Measurements from ENCODE around the gene PRAME.
A peak's percentile ranks its signal among the peaks of the same experiment; 100 is the strongest.
"Not testable (repeated sequence)": the region's sequence is repeated elsewhere in the genome, so short reads cannot be mapped to it uniquely, and the experiment has no call there.

PRAME gene

DNA sequence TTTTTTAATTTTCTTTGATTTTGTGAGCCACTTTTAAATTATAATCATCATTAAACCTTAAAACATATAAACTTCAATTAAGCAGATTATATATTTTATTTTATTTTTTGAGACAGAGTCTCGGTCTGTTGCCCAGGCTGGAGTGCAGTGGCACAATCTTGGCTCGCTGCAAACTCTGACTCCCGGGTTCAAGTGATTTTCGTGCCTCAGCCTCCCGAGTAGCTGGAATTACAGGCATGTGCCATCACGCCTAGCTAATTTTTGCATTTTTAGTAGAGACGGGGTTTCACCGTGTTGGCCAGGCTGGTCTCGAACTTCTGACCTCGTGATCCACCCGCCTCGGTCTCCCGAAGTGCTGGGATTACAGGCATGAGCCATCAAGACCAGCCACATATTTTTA, 22.5 kb upstream of the PRAME start:
- not testable (repeated sequence) for DNase-seq (ENCODE audit: low spot score)

DNA sequence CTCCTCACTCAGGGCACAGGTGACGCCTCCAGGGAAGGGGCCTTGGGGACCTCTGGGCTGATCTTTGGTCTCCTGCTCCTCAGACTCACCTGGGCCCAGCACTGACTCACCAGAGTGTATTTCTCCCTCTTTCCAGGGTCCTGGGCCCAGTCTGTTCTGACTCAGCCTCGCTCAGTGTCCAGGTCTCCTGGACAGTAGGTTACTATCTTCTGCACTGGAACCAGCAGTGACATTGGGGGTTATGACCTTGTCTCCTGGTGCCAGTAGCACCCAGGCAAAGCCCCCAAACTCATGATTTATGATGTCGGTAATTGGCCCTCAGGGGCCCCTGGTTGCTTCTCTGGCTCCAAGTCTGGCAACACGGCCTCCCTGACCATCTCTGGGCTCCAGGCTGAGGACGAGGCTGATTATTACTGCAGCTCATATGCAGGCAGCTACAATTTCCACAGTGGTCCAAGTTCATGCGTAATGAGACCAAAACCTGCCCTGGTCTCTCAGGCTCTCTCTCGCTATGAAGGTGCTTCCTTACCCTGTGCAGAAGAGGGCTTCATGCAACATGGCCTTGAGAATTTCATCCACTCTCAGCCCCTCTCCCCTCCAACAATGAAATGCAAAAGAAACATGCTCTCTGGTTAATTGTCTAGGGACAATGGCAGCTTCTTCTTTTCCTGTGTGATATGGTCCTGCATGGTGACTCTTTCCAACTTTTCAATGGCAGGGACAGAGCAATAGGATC, 21.0 kb upstream of the PRAME start:
- DNase-seq (ENCODE audit: low spot score) = no peak

DNA sequence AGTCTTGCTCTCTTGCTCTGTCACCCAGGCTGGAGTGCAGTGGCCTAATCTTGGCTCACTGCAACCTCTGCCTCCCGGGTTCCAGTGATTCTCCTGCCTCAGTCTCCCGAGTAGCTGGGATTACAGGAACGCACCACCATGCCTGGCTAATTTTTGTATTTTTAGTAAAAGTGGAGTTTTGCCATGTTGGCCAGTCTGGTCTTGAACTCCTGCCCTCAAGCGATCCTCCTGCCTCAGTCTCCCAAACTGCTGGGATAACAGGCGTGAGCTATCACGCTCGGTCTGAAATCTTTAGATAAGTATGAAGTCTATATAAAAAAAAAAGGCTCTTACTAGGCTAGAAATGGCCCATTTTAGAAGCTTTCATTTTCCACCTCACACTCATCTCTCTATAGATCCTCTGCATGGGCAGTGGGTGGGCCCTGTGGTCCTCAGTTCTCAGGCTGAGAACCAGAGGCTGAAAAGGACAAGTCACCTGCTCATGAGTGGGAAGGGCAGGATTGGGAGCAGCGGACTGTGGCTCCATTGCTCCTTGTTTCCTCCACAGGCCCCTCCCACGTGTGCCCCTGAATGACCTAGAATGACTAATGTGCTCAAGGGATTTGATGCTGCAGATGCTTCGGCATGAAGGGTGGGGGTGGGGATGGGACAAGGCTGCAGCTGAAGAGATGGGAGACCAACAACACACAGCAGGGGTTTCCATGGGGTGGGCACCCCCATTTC, 19.8 kb upstream of the PRAME start:
- no peak for DNase-seq (ENCODE audit: low spot score)

DNA sequence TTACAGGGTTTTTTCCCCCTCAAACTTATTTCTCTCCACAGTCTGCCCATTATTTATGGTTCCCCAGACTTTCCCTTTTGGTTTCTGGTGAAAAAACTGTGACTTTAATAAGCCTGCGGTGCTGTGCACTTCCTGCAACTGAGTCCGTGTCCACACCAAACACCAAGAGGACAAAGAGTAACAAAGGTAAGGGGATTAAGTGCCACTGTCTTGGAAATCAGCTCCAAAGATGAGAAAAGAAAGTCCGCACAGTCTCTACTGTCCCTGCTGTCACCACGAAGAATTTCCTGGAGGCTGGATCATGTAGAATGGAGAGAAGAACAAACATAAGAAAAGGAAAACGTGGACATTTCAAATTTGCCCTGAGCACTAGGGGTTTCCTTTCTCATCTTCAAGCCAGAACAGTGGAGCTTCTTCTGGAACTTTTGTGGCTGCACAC, 17.9 kb upstream of the PRAME start:
- no peak for DNase-seq (ENCODE audit: low spot score)

DNA sequence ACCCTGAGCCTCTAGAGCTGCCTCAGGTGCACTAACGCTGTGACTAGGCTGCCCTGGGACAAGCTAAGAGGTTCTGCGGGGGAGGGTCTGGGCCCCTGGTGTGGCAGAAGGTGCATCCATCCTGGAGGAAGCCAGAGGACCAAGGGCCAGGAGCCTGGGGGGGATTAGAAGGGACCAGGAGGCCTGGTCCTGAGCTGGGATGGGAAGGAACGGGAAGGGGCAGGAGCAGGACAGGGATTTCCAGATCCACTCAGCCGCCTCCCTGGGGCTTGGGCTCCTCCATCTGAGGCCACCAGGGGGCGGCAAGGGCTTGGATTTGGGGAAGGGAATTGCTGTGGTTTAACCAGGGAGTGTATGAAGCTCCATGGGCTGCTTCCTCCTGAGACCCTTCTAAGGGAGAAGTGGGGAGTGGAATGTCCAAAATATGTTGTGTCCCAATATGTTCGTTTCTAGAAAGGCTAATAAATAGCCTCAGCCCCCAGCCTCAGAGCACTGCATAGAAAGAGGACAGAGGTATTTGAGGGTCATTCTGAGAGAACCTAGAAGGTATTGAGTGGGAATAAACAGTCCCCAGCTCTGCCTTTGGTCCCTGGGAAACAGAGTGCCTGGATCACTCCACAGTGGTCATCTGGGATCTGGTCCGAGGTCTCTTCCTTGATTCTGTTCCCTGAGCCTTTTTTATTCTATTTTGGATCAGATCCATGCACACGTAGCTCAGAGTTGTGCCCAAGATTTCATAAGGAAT, 17.4 kb upstream of the PRAME start:
- peak; percentile 40 for DNase-seq (ENCODE audit: low spot score)

DNA sequence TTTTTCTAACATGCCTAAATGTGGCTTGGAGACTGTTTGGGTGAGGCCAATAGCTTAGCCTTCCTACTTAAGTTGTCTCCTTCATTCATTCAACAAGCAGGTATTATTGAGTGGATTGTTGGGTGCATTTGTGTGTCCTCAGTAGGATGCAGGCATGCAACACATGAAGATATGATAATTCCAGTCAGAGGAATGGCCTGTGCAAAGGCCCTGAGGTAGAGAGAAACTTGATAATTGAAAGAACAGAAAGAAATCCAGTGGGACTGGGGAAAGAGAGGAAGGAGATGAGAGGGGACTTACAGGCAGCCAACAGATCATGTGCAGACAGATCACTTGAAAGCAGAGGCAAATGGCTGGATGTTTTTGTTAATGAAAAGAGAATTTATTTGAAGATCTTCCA, 15.3 kb upstream of the PRAME start:
- DNase-seq (ENCODE audit: low spot score) = no peak

DNA sequence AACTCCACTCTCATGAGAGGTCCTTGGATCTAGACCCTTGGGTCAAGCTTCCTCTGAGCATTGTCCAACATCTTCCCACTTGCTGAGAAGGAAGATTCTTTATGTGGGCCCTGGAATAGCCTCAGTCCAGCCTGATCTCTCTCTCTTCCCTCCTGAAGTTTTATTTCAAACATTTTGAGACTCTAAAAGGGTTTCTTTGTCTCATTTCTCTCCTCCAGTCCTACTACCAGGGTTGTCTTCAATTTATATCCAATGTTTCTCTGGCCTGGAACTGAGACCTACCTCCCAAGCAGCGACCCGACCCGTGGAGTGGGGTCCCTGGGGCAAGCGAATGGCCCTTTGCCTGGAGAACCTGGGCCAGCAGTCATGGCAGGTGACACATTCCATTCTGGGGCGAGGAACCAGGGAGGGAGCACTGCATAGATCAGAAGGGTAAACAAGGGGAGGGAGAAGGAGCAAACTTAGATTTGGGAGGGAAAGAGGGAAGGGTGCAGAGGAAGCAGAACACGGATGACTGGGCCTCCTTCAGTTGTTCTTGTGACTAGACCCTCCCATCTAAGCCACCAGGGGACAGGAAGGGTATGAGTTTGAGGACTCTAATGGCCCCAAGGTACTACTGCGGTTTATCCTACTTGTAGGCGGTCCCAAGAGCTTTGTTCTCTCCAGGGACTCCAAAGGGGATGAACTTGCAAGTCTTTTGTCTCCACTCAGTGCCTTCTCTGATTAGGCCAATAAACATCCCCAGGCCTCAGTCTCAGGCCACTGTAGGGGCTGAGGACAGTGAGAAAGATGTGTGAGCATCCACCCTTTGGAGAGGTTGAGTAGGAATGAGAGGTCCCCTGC, 14.2 kb upstream of the PRAME start:
- no peak for DNase-seq (ENCODE audit: low spot score)

DNA sequence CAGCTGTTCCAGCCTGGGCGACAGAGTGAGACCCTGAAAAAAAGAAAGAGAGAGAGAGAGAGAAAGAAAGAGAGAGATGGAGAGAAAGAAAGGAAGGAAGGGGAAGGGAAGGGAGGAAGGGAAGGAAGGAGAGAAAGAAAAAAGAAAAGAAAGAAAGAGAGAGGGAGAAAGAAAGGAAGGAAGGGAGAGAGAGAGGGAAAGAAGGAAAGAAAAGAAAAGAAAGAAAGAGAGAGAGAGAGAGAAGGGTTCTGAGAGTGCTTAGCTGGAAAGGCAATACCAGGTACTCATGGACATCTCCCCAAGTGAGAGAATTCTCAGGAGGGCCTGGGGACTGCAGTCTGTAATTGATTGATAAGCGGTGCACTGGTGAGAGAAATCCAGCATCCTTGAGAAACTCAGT, 12.8 kb upstream of the PRAME start:
- no peak for DNase-seq (ENCODE audit: low spot score)

DNA sequence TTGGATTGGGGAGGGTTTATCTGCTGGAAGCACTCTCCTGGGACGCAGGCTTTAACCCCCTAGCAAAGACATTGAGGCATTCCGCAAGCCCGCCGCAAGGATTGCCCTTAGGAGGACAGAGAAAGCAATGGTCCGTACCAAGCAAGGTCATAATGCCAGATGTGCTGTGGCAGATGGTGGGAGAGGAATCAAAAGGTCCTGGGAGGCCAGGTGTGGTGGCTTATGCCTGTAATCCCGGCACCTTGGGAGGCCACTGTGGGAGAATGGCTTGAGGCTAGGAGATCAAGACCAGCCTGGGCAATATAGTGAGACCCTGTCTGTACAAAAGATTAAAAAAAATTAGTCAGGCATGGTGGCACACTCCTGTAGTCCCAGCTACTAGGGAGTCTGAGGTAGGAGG, 12.4 kb upstream of the PRAME start:
- no peak for DNase-seq (ENCODE audit: low spot score)

DNA sequence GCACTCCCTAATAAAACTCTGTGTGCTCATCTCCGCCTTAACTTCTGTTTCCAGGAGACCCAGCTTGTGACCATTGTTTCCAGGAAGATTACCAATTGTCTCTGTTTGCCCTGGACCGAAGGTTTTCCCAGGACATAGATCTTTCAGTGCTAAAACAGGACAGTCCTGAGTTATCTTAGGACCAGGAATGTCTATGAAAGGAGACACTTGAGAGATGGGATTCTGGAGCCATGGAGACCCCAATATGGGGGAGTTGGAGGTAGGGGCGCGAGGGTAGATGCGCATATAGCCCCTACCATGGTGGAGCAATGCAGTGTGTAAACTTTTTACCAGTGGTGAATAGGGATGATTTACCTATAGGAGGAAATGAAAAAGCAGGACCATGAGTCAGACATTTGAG, 10.2 kb upstream of the PRAME start:
- no peak for DNase-seq (ENCODE audit: low spot score)

DNA sequence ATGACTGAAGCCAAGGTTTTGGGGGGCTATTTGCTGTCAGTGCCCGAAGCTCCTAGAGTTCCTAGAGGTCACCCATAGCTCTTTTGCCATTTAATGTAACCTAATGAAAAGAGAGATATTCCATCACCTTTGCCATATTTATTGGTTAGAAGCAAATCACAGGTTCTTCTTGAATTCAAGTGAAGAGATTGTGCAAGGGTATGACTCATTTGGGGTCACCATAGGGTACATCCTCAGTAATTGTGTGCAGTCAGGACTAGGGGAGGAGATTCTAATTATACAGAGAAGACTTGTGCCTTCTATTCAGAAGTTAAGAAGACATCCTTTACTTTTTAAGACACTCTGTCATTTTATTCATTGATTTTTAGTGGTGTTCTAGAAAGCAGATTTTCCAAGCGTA, 6.9 kb upstream of the PRAME start:
- DNase-seq (ENCODE audit: low spot score) = no peak

DNA sequence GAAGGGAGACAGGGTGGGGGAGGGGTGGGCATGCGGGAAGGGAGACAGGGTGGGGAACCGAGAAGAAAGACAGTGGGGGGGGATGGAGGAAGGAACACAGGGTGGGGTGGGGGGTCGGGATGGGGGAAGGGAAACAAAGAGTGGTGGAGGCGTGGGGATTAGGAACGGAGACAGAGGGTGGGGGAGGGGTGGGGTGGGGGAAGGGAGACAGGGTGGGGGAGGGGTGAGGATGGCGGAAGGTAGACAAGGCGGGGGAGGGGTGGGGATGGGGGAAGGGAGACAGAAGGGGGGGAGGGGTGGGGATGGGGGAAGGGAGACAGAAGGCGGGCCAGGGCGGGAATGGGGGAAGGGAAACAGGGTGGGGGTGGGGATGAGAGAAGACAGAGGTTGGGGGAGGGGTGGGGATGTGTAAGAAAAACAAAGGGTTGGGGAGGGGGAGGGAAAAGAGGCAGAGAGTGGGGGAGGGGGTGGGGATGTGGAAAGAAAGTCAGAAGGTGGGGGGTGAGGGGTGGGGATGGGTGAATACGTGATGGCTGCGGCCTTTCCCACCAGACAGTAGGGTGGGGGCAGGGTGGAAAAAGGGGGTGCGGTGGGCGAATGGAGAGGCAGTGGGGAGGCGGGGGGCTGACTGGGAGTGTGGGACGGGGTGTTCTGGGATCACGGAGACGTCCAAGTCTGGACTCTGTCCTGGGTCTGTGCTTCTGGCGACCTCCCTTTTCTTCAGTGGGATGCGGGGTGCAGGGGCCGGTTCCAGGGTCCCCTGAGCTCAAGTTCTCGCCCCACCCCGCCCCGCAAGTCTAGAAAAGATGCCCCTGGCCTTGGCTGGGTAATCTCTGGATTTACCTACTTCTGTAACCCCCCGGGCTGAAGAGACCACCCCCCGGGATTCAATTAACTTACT, 744 bp downstream of the PRAME start:
- no peak for DNase-seq (ENCODE audit: low spot score)

DNA sequence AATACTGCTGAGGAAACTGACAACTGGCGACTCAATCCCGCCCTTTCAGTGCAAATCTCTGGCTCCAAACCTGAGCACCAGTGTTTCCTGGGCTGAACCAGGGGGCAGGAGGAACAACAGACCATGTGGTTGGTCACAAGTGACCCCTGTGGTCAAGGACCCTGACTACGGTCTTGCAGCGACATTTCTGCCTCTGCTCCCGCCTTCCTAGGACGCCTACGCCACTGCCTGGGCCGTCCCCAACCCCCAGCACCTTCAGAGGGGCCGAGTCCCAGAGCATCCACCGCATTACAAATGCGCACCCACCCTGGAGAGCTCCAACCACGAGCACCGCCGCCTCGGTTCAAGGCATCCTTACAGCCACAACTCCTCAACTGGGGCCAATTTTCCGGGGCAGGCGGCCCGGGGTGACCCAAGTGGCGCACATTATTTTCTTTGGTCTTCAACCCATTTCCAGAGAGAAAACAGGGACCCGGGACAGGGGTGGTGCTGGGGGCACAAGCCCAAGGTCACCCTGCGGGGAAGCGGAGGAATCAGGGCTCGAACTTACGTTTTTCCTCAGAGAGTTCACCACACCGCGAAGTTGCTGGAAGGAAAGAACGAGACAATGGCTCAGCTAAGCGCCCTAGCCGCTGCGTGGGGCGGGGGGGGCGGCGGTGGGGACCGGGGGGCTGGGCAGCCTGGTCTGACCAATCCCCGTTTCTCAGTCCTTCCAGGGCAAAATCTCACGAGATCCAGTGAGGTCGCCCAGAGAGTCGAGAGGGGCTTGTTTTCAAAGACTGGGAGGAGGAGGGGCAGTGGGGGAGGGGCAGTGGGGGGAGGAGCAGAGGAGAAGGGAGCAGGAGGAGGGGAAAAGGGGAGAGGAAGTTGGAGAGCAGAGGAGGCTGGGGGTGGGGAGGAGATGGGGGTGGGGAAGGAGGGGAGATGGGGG, 1.8 kb downstream of the PRAME start:
- DNase-seq (ENCODE audit: low spot score) = no peak

DNA sequence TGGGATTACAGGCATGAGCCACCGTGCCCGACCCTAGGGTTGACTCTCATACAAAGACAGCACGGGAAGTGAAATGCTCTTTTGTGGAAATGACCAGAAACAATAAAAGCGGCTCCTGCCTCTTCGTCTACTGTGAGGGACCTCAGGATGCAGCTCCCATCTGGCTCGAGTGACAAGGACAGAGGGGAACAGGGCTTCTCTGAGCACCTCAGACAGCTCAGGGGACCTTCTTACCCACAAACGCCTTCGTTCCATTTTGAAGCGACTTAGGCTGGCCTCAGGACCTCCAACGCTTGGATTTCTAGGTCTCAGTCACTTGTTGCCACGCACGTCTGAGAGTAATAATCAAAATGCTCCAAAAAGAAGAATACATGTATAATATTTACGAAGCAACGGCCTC, 2.5 kb downstream of the PRAME start:
- no peak for DNase-seq (ENCODE audit: low spot score)

DNA sequence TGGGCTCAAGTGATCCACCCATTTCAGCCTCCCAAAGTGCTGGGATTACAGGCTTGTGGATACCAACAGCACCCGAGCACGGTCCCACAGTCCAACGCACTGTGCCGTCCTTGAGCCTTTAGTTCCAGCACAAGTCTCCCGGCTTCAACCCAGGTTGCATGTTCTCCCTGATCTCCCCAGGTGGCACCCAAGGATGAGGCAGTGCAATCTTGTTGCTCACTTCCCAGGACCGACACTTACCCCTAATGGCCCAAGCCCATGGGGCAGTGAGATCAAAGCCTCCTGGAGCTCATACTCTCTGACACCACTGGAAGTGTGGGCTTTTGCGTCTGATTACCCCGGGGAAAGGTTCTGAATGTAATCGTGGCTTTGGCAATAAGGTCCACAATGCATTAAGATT, 3.5 kb downstream of the PRAME start:
- no peak for DNase-seq (ENCODE audit: low spot score)

DNA sequence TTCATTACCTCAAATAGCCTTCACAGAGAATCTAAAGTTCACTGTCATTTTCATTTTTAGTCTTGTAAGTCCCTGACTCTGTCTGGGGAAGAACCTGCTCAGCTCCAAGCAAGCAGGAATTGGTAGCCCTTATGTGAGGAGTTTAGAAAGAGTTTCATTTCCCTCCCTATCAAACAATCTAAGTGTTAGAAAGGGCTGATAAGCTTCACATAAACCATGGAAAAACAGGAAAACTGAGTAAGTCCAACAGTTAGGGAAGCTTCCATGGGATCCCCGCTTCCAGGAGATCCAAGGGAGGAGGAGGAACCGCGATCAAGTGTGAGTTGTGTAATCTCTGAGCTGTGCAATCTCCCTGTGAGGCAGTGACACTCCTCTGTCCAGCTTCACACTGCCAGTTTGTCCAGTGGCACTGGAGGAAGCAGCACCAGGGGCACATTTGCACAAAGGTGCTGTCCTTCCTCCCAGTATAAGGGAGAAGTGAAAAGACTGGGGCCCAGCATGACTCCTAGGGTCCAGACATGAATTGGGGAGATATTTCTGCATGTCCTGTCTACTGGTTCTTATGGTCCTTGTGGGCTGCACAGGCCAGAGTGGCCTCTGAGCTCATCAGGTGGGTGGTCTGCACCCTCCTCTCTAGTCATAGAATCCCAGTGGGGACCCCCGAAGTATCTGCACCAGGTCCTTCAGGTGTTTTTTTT, 4.3 kb downstream of the PRAME start:
- DNase-seq (ENCODE audit: low spot score) = no peak

DNA sequence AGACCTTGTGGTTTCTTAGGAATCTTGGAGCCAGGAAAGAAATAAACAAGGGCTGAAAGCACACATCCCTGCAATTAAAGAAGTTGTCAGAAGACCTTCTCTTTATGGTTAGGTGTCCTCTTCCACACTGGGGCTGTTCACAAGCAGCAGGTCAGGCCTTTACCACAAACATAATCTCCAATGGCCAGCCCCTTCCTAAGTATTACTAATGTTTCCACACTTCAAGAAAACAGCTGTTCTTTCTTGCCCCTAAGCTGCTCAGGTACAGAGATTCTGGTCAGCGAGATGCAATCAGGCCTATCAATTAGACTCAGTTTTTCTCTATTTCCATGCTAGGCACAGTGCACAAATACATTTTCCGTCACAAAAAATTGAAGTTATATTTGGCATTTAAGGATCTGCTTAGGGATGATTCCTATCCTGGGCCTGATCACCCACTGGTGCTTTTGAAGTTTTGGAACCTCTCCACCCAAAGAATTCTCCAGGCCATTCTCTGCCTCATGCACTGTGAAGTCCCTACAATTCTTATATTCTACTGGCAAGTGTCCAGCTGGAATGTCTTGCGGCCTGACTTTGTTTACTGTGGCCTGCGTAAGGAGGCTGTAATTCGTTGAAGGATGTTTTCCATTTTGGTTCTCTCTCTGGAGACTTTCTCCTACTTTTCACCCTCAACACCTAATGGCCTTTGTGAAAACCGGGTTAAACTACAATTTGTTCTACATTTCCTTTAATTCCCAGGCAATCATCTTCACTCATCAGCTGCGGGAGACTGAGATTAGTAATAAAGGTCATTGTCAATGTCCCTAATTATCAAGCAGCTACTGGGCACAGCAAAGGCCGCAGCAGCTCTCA, 5.1 kb downstream of the PRAME start:
- no peak for DNase-seq (ENCODE audit: low spot score)

DNA sequence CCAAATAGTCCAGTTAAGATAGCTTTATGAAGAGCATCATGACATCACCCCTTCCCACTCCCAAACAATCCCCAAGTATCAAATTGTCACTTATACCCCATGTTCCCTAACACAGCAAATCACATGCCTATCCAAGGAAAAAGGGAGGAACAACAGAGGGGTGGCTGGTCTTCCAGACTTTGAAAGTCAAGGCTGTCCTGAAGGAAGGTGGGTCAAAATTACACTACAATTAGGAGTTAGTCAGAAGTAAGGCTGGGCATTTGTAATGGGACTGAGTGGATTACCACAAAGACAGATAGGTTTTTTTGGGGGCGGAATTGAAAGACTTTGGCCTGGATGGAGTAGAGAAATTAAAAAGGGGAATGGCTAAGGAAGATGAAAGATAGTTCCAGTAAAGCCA, 5.9 kb downstream of the PRAME start:
- DNase-seq (ENCODE audit: low spot score) = no peak

All from NAMALWA (cell line).